Fibroblast of skin of left quadriceps (primary cell): ENCODE measurements around the gene GPR78.

Source experiments
- DNase-seq, 2 experiments: peaks; one replicate each; pipeline ENCODE4 v3.0.0-alpha.2; 2013; ENCODE audit warnings: low read depth in 2 of 2

GPR78 gene

GRCh38 chr4:8599657-8600056 lies 19.5 kb downstream of the GPR78 start:
- peak; percentile 8 to 16 for DNase-seq

- DNase-seq: no peak
Observed at GRCh38 chr4:8600266-8600665, 20.1 kb downstream of the GPR78 start.

- no peak for DNase-seq
Observed at GRCh38 chr4:8600686-8601085, 20.5 kb downstream of the GPR78 start.

- DNase-seq: no peak
Observed at GRCh38 chr4:8601086-8601485, 20.9 kb downstream of the GPR78 start.

- DNase-seq: no peak
Observed at GRCh38 chr4:8601556-8601955, 21.4 kb downstream of the GPR78 start.

- no peak for DNase-seq
Observed at GRCh38 chr4:8602686-8603430, 22.7 kb downstream of the GPR78 start.

GRCh38 chr4:8603931-8604330 lies 23.7 kb downstream of the GPR78 start:
- no peak for DNase-seq

GRCh38 chr4:8605289-8605688 lies 25.1 kb downstream of the GPR78 start:
- DNase-seq: no peak

- DNase-seq: no peak
Observed at GRCh38 chr4:8606476-8606875, 26.3 kb downstream of the GPR78 start.

- no peak for DNase-seq
Observed at GRCh38 chr4:8606966-8607365, 26.8 kb downstream of the GPR78 start.

GRCh38 chr4:8607603-8608481 lies 27.6 kb downstream of the GPR78 start:
- no peak for DNase-seq

- DNase-seq: no peak
Observed at GRCh38 chr4:8608714-8609391, 28.7 kb downstream of the GPR78 start.

- no peak for DNase-seq
Observed at GRCh38 chr4:8609406-8609805, 29.2 kb downstream of the GPR78 start.

GRCh38 chr4:8609824-8610350 lies 29.7 kb downstream of the GPR78 start:
- no peak for DNase-seq

GRCh38 chr4:8610858-8611616 lies 30.8 kb downstream of the GPR78 start:
- DNase-seq: no peak

GRCh38 chr4:8612646-8613045 lies 32.5 kb downstream of the GPR78 start:
- DNase-seq: no peak

GRCh38 chr4:8613421-8614364 lies 33.5 kb downstream of the GPR78 start:
- DNase-seq: no peak

GRCh38 chr4:8614365-8615193 lies 34.4 kb downstream of the GPR78 start:
- no peak for DNase-seq

GRCh38 chr4:8615366-8615765 lies 35.2 kb downstream of the GPR78 start:
- DNase-seq: no peak
